ENCODE measurements around the gene CHPF. TPM values are rescaled to one million over a fixed set of nuclear protein-coding genes. Genes with fewer than 3 reads are reported as not detected.
A peak's percentile ranks its signal among the peaks of the same experiment; 100 is the strongest.

The CHPF gene
- polyA plus RNA-seq, 1 experiment, result 119 TPM

- CTCF ChIA-PET, result interaction anchor here (0.5 kb wide), 1 partner anchor 151 kb away, joined by 3 read pairs; no protein-coding TSS in a partner anchor
Observed at GRCh38 chr2:219555956-219556355, 12.3 kb upstream of the CHPF start.

GRCh38 chr2:219554350-219554749 lies 10.7 kb upstream of the CHPF start:
- POLR2A ChIA-PET, result interaction anchor here (0.5 kb wide), 1 partner anchor 166 kb away, joined by 4 read pairs; no protein-coding TSS in a partner anchor
- no peak for TF ChIP-seq CTCF (IDR thresholded peaks at IDR 0.05; ENCODE audit: insufficient read depth, low read depth, low read length)
- Histone ChIP-seq H3K36me3 (ENCODE audit: control insufficient read depth, insufficient read depth, low read length) (peaks cover 1% of the 10 kb centered on the region; the same call in 1 of the 2 replicates), H3K4me3 (ENCODE audit: low read depth, low read length) (no peak overlapping the region), H3K27me3 (ENCODE audit: control insufficient read depth, insufficient read depth, low read length) (no peaks in the 10 kb centered on the region)
- CTCF ChIA-PET, result interaction anchor here (1.3 kb wide), 1 partner anchor 88 kb away, joined by 5 read pairs; no protein-coding TSS in a partner anchor
- DNase-seq (ENCODE audit: low read depth), result no peak

More at GRCh38 chr2:219555956-219556355, 12.3 kb upstream of the CHPF start:
- no peak for DNase-seq (ENCODE audit: low read depth)
- H3K27me3 ChIP-seq (ENCODE audit: control insufficient read depth, insufficient read depth, low read length), result no peaks in the 10 kb centered on the region
- POLR2A ChIA-PET, result no interaction called here
- H3K4me3 ChIP-seq (ENCODE audit: low read depth, low read length), result no peak overlapping the region
- peaks cover 1% of the 10 kb centered on the region; the same call in 1 of the 2 replicates for H3K36me3 ChIP-seq (ENCODE audit: control insufficient read depth, insufficient read depth, low read length)
- no peak for TF ChIP-seq CTCF (IDR thresholded peaks at IDR 0.05; ENCODE audit: insufficient read depth, low read depth, low read length)

GRCh38 chr2:219553463-219553963 lies 9.9 kb upstream of the CHPF start:
- POLR2A ChIA-PET, result no interaction called here
- CTCF ChIA-PET, result interaction anchor here (0.7 to 1.5 kb wide), 3 partner anchors 9 to 137 kb away, joined by 3 read pairs; partner anchors contain the start of genes CHPF and TMEM198

DNA sequence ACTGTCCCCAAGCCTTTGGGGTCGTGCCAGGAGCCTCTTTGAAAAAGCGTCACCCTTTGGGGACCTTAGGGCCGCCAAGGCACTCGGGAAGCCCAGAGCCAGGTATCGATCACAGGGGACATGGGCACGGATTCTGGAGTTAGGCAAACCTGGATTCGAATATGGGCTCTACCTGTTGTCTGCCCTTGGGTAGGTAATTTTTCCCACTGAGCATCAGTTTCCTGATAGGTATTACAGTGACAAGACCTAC lies 9.5 kb upstream of the CHPF start:
- Histone ChIP-seq H3K36me3 (ENCODE audit: control insufficient read depth, insufficient read depth, low read length) (peaks cover 1% of the 10 kb centered on the region; the same call in 1 of the 2 replicates), H3K4me3 (ENCODE audit: low read depth, low read length) (peak overlapping the region; percentile 78), H3K27me3 (ENCODE audit: control insufficient read depth, insufficient read depth, low read length) (no peaks in the 10 kb centered on the region)
- CTCF ChIA-PET, result interaction anchor here (0.9 to 2.3 kb wide), 4 partner anchors 9 to 137 kb away, joined by 3 to 5 read pairs (median 4); partner anchors contain the start of gene TMEM198
- DNase-seq (ENCODE audit: low read depth), result no peak
- TF ChIP-seq CTCF (IDR thresholded peaks at IDR 0.05; ENCODE audit: insufficient read depth, low read depth, low read length), result no peak
- POLR2A ChIA-PET, result no interaction called here

More at GRCh38 chr2:219553463-219553963, 9.9 kb upstream of the CHPF start:
- no peak for TF ChIP-seq CTCF (IDR thresholded peaks at IDR 0.05; ENCODE audit: insufficient read depth, low read depth, low read length)
- Histone ChIP-seq H3K36me3 (ENCODE audit: control insufficient read depth, insufficient read depth, low read length) (peaks cover 1% of the 10 kb centered on the region; the same call in 1 of the 2 replicates), H3K27me3 (ENCODE audit: control insufficient read depth, insufficient read depth, low read length) (no peaks in the 10 kb centered on the region), H3K4me3 (ENCODE audit: low read depth, low read length) (no peak overlapping the region)
- DNase-seq (ENCODE audit: low read depth), result no peak

GRCh38 chr2:219552382-219553167 lies 9.0 kb upstream of the CHPF start:
- no peaks in the 10 kb centered on the region for H3K27me3 ChIP-seq (ENCODE audit: control insufficient read depth, insufficient read depth, low read length)
- peak overlapping the region; percentile 78 for H3K4me3 ChIP-seq (ENCODE audit: low read depth, low read length)
- ChIA-PET POLR2A (interaction anchor here (0.6 kb wide), 1 partner anchor 1485 kb away, joined by 3 read pairs; no protein-coding TSS in a partner anchor), CTCF (interaction anchor here (0.9 to 4.2 kb wide), 6 partner anchors 8 to 138 kb away, joined by 3 to 29 read pairs (median 4); partner anchors contain the start of gene TMEM198)
- TF ChIP-seq CTCF (IDR thresholded peaks at IDR 0.05; ENCODE audit: insufficient read depth, low read depth, low read length), result no peak
- peaks cover 1% of the 10 kb centered on the region; the same call in 1 of the 2 replicates for H3K36me3 ChIP-seq (ENCODE audit: control insufficient read depth, insufficient read depth, low read length)
- DNase-seq (ENCODE audit: low read depth), result no peak
